Thyroid gland (tissue), 4 donors: Measurements from ENCODE around the gene HCN2.

Experiments
- CTCF ChIP-seq, 6 experiments: fragments of 200-600 bp in 3 of 6; fragments of 450-650 bp in 3 of 6; sonication (generic) in 3 of 6; IDR thresholded peaks; one replicate each; pipeline ENCODE4 v1.5.1; 2016 to 2019; ENCODE audit warnings: antibody characterized with exemption in 6 of 6, mild to moderate bottlenecking in 2 of 6, inconsistent platforms in 1 of 6, moderate library complexity in 1 of 6
- POLR2A ChIP-seq, 2 donors: fragments of 450-650 bp; IDR thresholded peaks; one replicate each; pipeline ENCODE4 v1.6.1; 2017; ENCODE audit warnings: antibody characterized with exemption in 2 of 2, mild to moderate bottlenecking in 2 of 2, moderate library complexity in 1 of 2

GRCh38 chr19:651114-651818 is 61.6 kb downstream of the HCN2 start:
- TF ChIP-seq CTCF (IDR thresholded peaks at IDR 0.05), result no peak
- no peak for TF ChIP-seq POLR2A (IDR thresholded peaks at IDR 0.05)
